Measurements from ENCODE around the gene PDIA5.

PDIA5 gene

DNA sequence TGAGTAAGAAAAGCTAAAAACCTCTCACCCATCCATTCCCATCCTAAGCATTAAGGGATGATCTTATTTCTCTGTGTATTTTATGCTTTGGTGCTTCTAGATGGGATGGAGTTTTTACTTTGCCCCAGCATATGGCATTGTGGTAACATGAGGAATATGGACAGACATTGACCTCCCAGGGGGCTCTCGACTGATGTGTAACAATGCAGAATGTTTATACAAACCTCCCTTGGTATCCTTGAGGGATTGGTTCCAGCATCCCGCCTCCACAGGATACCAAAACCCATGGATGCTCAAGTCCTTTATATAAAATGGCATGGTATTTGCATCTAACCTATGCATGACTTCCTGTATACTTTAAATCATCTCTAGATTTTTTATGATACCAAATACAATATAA is 21.6 kb downstream of the PDIA5 start:
- H3K27me3 ChIP-seq (ENCODE audit: insufficient read depth, poor library complexity, severe bottlenecking): no peaks in the 10 kb centered on the region
- no peak overlapping the region for H3K4me3 ChIP-seq (replicated peaks; ENCODE audit: insufficient read depth, low read length)
- TF ChIP-seq, protein P1, sequence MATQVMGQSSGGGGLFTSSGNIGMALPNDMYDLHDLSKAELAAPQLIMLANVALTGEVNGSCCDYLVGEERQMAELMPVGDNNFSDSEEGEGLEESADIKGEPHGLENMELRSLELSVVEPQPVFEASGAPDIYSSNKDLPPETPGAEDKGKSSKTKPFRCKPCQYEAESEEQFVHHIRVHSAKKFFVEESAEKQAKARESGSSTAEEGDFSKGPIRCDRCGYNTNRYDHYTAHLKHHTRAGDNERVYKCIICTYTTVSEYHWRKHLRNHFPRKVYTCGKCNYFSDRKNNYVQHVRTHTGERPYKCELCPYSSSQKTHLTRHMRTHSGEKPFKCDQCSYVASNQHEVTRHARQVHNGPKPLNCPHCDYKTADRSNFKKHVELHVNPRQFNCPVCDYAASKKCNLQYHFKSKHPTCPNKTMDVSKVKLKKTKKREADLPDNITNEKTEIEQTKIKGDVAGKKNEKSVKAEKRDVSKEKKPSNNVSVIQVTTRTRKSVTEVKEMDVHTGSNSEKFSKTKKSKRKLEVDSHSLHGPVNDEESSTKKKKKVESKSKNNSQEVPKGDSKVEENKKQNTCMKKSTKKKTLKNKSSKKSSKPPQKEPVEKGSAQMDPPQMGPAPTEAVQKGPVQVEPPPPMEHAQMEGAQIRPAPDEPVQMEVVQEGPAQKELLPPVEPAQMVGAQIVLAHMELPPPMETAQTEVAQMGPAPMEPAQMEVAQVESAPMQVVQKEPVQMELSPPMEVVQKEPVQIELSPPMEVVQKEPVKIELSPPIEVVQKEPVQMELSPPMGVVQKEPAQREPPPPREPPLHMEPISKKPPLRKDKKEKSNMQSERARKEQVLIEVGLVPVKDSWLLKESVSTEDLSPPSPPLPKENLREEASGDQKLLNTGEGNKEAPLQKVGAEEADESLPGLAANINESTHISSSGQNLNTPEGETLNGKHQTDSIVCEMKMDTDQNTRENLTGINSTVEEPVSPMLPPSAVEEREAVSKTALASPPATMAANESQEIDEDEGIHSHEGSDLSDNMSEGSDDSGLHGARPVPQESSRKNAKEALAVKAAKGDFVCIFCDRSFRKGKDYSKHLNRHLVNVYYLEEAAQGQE (IDR thresholded peaks at IDR 0.05; ENCODE audit: insufficient replicate concordance, low read depth): no peak
- no peak for TF ChIP-seq GABPA (IDR thresholded peaks at IDR 0.05; ENCODE audit: low read depth)
- TF ChIP-seq, protein P2, sequence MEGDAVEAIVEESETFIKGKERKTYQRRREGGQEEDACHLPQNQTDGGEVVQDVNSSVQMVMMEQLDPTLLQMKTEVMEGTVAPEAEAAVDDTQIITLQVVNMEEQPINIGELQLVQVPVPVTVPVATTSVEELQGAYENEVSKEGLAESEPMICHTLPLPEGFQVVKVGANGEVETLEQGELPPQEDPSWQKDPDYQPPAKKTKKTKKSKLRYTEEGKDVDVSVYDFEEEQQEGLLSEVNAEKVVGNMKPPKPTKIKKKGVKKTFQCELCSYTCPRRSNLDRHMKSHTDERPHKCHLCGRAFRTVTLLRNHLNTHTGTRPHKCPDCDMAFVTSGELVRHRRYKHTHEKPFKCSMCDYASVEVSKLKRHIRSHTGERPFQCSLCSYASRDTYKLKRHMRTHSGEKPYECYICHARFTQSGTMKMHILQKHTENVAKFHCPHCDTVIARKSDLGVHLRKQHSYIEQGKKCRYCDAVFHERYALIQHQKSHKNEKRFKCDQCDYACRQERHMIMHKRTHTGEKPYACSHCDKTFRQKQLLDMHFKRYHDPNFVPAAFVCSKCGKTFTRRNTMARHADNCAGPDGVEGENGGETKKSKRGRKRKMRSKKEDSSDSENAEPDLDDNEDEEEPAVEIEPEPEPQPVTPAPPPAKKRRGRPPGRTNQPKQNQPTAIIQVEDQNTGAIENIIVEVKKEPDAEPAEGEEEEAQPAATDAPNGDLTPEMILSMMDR (IDR thresholded peaks at IDR 0.05; ENCODE audit: insufficient read depth, low read length): no peak
- no peak for TF ChIP-seq POLR2AphosphoS5 (IDR thresholded peaks at IDR 0.05; ENCODE audit: low read depth)
- no peak for TF ChIP-seq SPI1 (IDR thresholded peaks at IDR 0.05; ENCODE audit: borderline replicate concordance, low read depth)
- no peak for DNase-seq (ENCODE audit: low read depth in 1 of 2, low spot score in 1 of 2)
- no peak overlapping the region for H3K27ac ChIP-seq (replicated peaks)

DNA sequence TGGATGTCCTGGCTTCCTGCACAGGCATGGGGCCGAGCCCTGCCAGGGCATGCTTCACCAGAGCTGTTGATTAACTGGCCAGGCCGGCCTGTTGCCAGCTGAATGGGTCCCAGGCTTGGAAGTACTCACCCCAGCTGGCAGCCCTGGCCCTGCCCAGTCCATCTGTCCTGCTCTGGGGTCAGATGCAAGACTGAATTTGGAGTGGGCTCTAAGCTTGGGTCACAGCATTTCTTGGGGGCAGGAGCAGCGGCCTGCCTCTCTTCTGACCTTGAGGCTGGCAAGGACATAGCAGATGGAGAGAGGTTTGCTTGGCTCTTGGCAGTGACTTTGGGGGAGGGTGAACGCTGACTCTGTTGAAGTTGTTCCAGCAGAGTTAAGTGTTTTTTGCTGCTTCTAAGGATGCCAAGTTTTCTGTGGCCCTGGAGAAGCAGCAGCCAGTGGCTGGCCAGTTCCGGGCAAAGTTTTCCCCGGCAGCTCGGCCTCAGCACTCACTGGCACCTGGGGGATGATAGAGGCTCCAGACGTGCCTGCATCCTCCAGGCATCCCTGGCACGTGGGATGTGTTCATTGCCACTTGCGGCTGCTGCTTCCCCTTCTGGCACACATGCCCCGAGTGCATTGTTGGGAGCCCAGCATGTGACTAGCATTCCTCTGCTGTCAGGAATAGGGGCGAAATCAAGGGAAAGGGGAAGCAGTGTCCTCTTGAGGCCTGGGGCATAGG is 22.9 kb downstream of the PDIA5 start:
- Histone ChIP-seq H3K27me3 (ENCODE audit: insufficient read depth, poor library complexity, severe bottlenecking) (no peaks in the 10 kb centered on the region), H3K4me3 (replicated peaks; ENCODE audit: insufficient read depth, low read length) (no peak overlapping the region), H3K27ac (replicated peaks) (no peak overlapping the region)
- no peak for DNase-seq (ENCODE audit: low read depth in 1 of 2, low spot score in 1 of 2)
- TF ChIP-seq POLR2AphosphoS5 (IDR thresholded peaks at IDR 0.05; ENCODE audit: low read depth): no peak
- TF ChIP-seq, protein P2 (IDR thresholded peaks at IDR 0.05; ENCODE audit: insufficient read depth, low read length): no peak
- no peak for TF ChIP-seq GABPA (IDR thresholded peaks at IDR 0.05; ENCODE audit: low read depth)
- no peak for TF ChIP-seq SPI1 (IDR thresholded peaks at IDR 0.05; ENCODE audit: borderline replicate concordance, low read depth)
- TF ChIP-seq, protein P1 (IDR thresholded peaks at IDR 0.05; ENCODE audit: insufficient replicate concordance, low read depth): no peak

DNA sequence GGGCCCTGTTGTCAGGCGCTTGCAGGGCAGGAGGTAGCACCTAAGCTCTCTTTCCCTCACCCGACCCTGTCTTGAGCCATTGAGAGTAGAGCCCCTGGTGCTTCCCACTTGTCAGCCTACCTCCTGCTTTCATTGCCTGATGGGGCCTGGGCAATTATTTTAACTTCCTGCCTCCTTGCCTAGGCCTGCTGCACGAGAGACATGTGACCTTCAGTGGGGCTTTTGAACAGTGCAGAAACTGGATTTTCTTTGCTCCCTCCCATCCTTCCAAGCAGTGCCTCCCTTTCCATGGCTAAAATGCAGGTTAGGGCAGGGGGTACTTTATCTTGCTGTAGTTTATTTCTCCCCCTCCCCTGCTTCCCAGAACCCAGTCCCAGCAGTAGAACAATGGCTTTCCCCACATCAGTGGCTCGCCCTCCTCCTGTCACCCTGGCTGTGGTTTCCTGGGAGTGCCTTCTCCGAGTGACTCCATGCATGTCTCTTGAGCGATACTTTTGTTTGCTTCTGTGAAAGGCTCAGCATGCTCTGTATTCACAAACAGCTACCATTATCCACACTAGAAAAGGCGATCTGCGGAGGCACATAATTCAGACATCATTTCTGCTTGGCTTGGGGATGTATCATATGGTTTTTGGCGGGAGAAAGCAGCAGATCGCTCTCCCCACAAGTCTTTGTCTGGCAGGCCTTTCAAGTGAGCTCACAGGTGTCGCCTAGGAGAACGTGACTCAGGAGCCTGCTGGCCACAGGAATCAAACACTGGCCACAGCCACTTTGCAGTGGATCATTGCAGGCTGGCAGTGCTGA is 24.1 kb downstream of the PDIA5 start:
- no peak for DNase-seq (ENCODE audit: low read depth in 1 of 2, low spot score in 1 of 2)
- TF ChIP-seq SPI1 (IDR thresholded peaks at IDR 0.05; ENCODE audit: borderline replicate concordance, low read depth) (no peak), GABPA (IDR thresholded peaks at IDR 0.05; ENCODE audit: low read depth) (no peak), POLR2AphosphoS5 (IDR thresholded peaks at IDR 0.05; ENCODE audit: low read depth) (no peak)
- TF ChIP-seq, protein P2 (IDR thresholded peaks at IDR 0.05; ENCODE audit: insufficient read depth, low read length): no peak
- TF ChIP-seq, protein P1 (IDR thresholded peaks at IDR 0.05; ENCODE audit: insufficient replicate concordance, low read depth): no peak
- H3K4me3 ChIP-seq (replicated peaks; ENCODE audit: insufficient read depth, low read length): no peak overlapping the region
- no peaks in the 10 kb centered on the region for H3K27me3 ChIP-seq (ENCODE audit: insufficient read depth, poor library complexity, severe bottlenecking)
- H3K27ac ChIP-seq (replicated peaks): no peak overlapping the region
